ENCODE results near the gene NDUFA11.

- TF ChIP-seq MAZ (CRISPR knock-in tag; conservative IDR thresholded peaks at IDR 0.05 in 1 of 2, IDR thresholded peaks at IDR 0.05 in 1 of 2) = no peak
- TF ChIP-seq CHD2 (IDR thresholded peaks at IDR 0.05; ENCODE audit: low read depth, low read length) = no peak
- TF ChIP-seq GTF3C2 (IDR thresholded peaks at IDR 0.05; ENCODE audit: borderline replicate concordance, extremely low read depth, insufficient read length) = no peak
Measured at GRCh38 chr19:5940260-5941208, 36.9 kb upstream of the NDUFA11 start.

All from K562 (cell line).